Endothelial cell of hepatic sinusoid (primary cell): ENCODE data around the gene ZNF555.

Source experiments
- in situ Hi-C: cut with HindIII; loops from 2 replicates; pipeline ENCODE4 v1.10.0; 2017; ENCODE audit warnings: low sequenced_read_pairs

ZNF555 gene

DNA sequence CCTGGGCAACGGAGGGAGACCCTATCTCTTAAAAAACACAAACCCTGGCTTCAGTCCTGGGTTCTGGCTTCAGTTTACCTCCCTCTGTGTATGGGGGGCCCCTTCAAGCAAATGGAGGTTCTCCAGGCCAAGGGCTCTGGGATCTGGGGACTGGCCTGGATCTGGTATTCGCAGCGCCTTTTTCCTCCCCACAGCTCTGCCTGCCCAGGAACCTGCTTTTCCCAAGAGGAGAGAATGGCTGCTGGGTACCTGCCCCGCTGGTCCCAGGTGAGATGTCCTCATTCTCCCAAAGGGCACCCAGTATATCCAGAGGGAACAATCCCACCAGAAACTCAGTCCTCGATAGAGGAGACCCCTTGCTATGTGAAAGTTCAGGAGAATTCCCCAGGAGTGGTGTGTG lies 18.4 kb upstream of the ZNF555 start:
- in situ Hi-C loops, result no loop called here

DNA sequence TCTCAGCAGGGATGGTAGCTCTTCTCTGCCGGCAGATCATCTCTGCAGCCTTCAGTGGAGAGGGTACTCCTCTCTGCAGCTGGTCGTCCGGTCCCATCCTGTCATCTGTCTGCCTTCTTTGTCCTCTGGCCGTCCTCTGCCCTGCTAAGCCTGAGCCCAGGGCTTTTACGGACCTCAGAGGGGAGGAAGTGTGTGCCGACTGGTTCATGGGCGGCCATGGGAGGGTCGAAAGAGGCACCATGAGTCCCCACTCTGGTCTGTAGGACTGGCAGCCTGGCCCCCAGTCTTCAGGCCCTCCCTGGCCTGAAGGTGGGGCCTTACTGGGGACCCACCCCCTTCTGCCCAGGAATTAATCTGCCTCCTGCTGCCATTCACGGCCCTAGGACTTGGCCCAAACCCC lies 17.6 kb upstream of the ZNF555 start:
- in situ Hi-C loops, result no loop called here

DNA sequence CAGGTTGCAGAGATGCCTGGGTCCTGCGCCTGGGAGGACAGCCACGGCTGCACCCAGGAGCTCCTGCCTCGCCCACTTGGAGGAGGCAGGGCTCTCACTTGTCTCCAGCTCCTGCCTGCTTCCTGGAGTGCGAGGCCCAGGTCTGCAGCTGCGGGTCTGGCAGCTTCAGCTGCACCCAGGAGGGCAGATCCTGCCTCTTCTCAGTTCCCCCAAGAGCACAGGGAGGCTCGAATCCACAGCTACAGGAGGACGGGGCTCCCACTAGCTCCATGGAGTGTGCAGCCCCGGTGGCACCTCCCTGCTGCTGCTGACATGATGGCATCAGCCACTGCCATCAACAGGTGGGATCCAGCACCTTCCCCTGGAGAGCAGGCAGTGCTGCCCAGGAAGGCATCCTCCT lies 17.1 kb upstream of the ZNF555 start:
- in situ Hi-C loops, result no loop called here

DNA sequence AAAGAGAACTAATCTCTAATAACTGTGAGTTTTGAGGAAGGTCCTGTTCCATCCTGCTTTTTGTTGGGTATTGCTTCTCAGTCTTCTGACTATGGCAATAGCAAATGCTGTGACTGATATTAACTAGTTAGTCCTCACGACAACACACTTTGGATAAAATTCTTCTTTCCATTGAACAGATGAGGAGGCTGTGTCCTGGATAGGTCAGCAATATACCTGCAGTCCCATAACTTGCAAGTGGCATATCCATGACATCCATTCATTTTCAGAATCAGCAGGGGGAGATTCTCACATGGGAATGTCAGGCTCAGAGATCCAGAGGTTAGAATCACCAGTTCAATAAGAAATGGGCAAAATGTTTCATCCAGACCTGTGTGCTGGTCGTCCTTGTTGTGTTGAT lies 14.3 kb upstream of the ZNF555 start:
- in situ Hi-C loops, result no loop called here

DNA sequence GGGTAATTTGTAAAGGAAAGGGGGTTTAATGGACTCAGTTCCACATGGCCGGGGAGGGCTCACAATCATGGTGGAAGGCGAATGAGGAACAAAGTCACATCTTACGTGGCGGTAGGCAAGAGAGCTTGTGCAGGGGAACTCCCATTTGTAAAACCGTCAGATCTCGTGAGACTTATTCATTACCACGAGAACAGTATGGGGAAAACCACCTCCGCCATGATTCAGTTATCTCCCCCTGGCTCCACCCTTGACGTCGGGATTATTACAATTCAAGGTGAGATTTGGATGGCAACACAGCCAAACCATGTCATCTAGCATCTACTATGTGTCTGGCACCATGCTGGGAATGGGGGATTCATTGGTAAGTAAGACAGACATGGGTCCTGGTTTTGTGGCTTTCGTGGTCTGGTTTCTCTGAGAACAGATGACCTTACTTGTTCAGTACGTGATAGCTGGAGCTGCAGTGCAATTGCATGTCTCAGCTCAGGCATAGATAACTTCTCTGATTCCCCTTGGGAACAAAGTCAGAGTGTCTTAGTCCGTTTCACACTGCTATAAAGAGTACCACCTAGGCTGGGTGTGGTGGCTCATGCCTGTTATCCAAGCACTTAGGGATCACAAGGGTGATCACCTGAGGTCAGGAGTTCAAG lies 13.3 kb upstream of the ZNF555 start:
- in situ Hi-C loops, result no loop called here

DNA sequence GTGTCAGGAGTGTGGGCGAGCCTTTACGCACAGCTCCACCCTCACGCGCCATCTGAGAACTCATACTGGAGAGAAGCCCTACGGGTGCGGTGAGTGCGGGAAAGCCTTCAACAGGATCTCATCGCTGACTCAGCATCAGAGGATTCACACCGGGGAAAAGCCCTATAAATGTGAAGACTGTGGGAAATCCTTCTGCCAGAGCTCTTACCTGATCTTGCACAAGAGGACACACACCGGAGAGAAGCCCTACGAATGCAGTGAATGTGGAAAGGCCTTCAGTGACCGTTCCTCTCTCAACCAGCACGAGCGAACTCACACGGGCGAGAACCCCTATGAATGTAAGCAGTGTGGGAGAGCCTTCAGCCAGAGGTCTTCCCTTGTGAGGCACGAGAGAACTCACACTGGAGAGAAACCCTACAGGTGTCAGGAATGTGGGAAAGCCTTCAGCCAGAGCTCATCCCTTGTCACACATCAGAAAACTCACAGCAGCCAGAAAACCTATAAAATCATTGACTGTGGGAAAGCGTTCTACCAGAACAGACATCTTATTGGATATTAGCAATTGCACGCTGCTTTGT lies 6.9 kb upstream of the ZNF555 start:
- in situ Hi-C loops, result loop anchor here (5.0 kb wide), 1 partner anchor 42 kb away; no protein-coding TSS in a partner anchor

DNA sequence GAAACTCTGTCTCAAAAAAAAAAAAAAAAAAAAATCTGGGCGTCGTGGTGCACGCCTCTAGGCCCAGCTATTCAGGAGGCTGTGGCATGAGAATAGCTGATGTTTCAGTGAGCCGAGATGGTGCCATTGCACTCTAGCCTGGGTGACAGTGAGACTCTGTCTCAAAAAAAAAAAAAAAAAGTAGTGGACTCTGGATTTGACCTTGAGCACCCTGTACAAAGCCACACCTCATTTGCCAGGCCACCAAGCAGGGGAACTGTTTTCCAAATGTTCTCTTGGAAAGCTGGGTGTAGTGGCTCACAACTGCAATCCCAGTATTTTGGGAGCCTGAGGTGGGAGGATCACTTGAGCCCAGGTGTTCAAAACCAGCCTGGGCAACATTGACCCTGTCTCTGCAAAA lies 3.8 kb upstream of the ZNF555 start:
- in situ Hi-C loops, result no loop called here

DNA sequence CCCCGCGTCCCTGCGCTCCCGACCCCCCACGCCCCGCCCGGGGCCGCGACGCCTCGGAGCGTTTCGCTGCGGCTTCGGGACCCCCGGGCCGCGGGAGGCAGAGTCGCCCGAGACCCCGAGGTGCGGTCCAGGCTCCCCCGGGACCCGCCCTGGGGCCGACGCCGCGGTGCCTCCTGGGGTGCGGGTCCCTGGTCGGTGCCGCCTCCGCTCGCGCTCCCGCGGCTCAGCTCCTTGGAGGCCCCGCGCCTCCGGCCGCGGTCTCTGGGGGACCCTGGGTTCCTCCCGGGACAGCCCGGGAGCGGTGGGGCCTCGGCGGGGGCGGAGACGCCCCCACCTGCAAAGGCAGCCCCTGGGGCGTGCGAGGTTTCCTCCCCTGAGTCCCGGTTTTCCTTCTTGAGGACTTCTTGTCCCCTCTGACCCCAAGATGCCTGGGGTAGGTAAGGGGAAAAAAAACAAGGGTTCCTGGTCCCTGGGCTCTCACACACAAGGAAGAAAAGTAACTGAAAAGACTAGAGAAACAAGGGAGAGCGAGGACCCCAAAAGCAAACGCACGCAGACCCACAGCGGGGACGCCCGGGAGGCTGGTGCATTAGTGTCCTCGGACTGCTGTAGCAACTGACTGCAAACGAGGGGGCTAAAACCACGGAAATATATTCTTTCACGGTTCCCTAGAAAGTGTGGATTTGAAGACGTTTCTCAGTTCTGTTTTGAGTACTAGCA lies 740 bp downstream of the ZNF555 start:
- in situ Hi-C loops, result no loop called here

DNA sequence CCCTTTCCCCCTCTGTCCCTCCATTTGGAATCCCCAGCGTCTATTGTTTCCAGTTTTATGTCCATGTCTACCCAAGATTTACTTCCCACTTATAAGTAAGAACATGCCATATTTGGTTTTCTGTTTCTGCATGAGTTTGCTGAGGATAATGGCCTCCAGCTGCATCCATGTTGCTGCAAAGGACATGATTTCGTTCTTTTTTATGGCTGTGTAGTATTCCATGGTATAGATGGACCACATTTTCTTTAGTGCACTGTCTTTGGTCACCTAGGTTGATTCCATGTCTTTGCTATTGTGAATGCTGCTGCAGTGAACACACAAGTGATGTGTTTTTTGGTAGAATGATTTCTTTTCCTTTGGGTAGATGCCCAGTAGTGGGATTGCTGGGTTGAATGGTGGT lies 3.8 kb downstream of the ZNF555 start:
- in situ Hi-C loops, result no loop called here

DNA sequence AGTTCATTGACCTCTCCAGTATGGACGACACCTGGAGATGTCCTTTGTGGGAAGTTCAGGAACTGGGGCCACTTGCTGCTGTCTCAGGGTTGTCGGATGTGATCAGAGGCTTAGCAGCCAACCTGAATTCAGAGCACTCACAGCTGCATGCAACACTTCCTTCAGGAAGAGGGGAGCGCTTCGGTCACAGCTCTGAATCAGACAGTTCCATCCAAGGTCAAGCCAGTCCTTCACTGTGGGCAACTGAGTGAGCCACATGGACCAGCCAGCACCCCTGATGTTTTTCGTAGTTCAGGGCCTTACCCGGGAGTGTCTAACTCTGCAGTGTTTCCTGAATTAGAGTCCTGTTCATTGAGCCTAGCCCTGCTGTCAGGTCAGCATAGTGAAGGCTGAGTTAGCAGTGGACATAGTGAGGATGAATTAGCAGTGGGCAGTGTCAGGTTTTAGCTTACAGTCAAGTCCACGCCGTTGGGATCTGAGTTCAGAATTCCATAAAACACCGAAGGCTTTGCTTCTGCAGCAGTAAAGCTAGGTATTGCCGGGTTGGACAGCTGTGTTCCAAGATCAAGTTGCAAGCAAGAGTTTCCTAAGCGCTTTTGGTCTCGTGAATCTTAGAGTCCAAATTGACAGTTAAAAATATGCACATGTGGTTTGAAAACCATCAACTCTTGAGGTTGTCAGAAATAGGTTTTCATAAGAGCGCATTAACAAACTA lies 5.1 kb downstream of the ZNF555 start:
- in situ Hi-C loops, result no loop called here

DNA sequence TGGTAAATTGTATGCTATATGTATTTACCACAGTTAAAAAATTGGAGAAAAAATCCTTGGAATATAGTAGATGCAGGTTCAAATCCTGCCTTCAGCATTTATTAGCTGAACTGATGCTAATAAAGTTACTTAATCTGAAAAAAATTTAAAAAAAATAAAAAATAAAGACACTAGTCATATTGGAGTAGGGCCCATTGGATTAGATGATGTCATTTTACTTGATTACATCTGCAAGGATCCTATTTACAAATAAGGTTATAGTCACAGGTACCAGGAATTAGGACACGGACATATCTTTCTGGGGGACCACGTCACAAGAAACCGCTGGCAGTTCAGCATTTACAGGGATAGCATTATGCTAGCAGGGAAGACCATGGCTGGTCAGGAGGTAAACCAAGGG lies 6.2 kb downstream of the ZNF555 start:
- in situ Hi-C loops, result no loop called here

DNA sequence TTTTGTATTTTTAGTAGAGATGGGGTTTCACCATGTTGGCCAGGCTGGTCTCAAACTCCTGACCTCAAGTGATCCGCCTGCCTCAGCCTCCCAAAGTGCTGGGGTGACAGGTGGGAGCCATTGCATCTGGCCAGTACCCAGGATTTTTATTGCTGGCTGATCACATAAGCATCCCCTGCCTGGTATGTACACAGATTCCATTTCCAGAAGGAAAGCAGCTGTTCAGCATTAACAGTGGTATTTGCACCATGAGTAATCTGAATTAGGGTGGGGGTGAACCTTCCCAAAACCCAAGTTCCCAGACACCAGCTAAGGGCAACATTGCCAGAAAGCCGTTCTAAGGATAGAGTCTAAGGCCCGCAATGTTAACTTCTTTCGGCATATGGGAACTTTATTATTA lies 7.3 kb downstream of the ZNF555 start:
- in situ Hi-C loops, result no loop called here

DNA sequence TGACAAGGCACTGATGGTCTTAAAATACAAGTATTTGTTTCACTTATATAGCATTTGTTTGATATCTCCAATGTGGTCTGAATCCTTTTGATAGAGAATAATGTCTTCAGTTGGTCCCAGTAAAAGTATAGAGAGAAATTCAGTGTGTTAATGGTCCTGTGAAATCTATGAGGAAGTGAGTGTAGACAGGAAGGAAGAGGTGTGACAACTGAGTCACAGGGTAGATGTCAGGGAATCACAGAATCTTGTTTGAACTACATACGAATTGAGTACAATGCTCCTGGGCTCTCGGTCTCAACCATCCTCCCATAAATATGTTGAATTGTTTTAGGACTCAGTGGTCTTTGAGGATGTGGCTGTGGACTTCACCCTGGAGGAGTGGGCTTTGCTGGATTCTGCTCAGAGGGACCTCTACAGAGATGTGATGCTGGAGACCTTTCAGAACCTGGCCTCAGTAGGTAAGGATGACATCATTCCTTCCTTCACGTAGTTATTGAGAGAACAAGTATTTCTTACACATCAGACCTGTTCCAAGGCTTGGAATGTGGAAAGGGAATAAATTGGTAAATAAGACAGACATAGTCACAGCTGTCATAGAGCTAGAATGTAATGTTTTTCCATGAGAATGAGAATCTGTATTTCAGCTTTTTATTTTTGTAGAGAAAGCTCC lies 9.1 kb downstream of the ZNF555 start:
- in situ Hi-C loops, result loop anchor here (25.0 kb wide), 1 partner anchor 163 kb away; no protein-coding TSS in a partner anchor

DNA sequence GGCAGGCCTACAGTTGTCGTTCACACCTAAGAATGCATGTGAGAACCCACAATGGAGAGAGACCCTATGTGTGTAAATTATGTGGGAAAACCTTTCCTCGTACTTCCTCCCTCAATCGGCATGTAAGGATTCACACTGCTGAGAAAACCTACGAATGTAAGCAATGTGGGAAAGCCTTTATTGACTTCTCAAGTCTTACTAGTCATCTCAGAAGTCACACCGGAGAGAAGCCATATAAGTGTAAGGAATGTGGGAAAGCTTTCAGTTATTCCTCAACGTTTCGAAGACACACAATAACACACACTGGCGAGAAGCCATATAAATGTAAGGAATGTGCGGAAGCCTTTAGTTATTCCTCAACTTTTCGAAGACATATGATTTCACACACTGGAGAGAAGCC lies 11.3 kb downstream of the ZNF555 start:
- in situ Hi-C loops, result loop anchor here (25.0 kb wide), 1 partner anchor 165 kb away; no protein-coding TSS in a partner anchor

DNA sequence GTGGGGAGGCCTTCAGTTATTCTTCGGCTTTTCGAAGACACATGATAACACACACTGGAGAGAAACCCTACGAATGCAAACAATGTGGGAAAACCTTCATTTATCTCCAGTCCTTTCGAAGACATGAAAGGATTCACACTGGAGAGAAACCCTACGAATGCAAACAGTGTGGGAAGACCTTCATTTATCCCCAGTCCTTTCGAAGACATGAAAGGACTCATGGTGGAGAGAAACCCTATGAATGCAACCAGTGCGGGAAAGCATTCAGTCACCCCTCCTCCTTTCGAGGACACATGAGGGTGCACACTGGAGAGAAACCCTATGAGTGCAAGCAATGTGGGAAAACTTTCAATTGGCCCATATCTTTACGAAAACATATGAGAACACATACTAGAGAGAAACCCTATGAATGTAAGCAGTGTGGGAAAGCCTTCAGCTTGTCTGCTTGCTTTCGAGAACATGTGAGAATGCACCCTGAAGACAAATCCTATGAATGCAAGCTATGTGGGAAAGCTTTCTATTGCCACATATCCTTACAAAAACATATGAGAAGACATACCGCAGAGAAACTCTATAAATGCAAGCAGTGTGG lies 11.8 kb downstream of the ZNF555 start:
- in situ Hi-C loops, result loop anchor here (25.0 kb wide), 1 partner anchor 166 kb away; no protein-coding TSS in a partner anchor

DNA sequence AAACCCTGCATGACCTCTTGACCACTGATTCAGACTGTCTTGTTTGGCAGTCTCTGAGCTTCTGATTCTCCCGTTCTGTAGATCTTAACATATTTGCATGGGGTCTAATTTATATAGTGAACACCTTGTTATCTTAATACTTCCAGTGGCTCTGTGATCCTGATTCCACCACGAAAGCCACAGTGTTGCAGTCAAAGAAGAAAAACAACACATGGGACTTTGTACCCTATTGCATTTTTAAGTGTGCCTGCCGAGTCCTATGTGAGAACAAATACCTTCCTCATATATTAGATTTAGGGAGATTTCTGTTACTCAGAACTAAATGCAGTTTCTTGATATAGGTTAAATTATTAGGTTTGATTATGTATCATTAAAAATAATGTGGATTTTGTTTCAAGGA lies 13.6 kb downstream of the ZNF555 start:
- in situ Hi-C loops, result loop anchor here (25.0 kb wide), 1 partner anchor 168 kb away; no protein-coding TSS in a partner anchor

DNA sequence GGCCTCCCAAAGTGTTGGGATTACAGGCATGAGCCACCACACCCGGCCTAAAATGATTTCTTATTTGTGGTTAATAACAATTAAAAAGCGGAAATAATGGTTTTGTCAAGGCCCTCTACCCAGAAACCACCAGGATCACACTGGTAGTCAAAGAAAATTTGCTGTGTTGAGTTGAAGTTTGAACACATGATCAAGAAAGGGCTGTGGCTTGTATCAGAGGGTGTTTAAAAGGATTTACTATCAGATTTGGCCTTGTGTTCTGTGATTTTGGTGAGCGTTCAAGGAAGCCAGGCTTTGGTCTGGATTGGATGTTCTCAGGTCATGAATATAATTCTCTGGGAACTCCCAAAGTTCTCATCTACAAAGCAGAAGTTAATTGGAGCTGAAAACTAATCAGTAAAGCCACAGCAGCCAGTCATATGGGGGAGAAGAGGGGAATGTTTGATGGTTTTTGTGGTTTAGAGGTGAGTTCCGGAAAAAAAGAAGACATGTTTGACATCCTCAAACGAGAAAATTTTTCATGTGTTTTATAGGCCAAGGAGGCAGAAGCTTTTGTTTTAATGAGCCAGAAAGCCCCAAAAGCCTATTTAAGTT lies 15.3 kb downstream of the ZNF555 start:
- in situ Hi-C loops, result loop anchor here (25.0 kb wide), 1 partner anchor 169 kb away; no protein-coding TSS in a partner anchor

DNA sequence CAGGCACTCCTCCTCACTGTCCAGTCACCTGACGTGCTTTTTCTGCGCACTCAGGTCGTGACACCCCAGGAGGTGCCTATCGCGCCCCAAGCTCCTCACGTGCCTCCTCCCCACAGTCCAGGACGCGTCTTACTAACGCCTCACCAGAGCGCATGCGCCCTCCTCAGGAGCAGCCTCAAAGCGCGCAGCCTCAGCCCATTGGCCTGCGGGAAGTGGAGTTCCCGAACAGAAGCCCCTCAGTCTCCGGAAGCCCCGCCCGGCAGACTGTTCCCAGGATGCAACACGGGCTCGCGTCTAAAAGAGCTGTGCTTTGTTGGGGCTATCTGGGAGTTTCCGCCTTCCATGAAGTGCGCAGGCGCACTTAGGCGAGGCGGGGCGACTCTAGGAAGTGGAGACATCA lies 17.6 kb downstream of the ZNF555 start:
- in situ Hi-C loops, result loop anchor here (25.0 kb wide), 1 partner anchor 172 kb away; no protein-coding TSS in a partner anchor

DNA sequence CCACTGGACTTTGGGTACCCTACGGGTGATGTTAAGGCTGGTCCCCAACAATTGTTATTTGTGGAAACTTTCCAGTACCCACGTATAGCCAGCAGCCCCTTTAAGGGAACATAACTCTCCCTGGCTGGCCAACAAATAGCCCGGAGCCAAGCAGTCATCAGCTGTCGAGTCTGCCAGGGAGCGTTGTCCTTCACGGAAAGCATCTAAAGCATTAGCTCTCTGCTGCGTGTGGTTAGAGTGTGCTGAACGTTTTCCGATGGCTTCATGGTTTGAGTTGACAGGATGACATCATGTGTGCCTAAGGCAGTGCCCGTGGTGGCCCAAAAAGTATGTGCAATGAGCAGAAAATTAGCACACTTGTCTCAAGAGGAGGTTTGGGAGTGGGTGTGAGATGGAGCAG lies 22.5 kb downstream of the ZNF555 start:
- in situ Hi-C loops, result loop anchor here (25.0 kb wide), 1 partner anchor 177 kb away; no protein-coding TSS in a partner anchor
